HEK293T (cell line): ENCODE data around the gene ZFP30.

Experiments used
- CTCF ChIA-PET: fragments of 350-600 bp; formaldehyde crosslinking; extraction: SDS; loops from one replicate; lab custom pipeline; 2021; ENCODE audit warnings: antibody characterized with exemption, inconsistent platforms; lab: Yijun Ruan, JAX
- POLR2A ChIA-PET: fragments of 350-600 bp; formaldehyde crosslinking; extraction: SDS; loops from one replicate; lab custom pipeline; 2020; ENCODE audit warnings: antibody characterized with exemption, inconsistent platforms; lab: Yijun Ruan, JAX
- DNase-seq: peaks from one replicate; pipeline ENCODE4 v3.0.0; 2012; ENCODE audit warnings: mixed read lengths; ENCODE audit errors: extremely low spot score
- ARNT ChIP-seq: fragments of 450-650 bp; IDR thresholded peaks from 2 replicates; pipeline ENCODE4 v1.6.1; 2017; ENCODE audit warnings: mild to moderate bottlenecking
- BHLHE40 ChIP-seq: fragments of 450-650 bp; IDR thresholded peaks from 2 replicates; pipeline ENCODE4 v1.6.1; 2016; ENCODE audit warnings: mild to moderate bottlenecking, moderate library complexity, borderline replicate concordance
- CTBP1 ChIP-seq: fragments of 450-650 bp; IDR thresholded peaks from 2 replicates; pipeline ENCODE4 v1.6.1; 2016; ENCODE audit warnings: borderline replicate concordance
- ELF4 ChIP-seq: fragments of 450-650 bp; IDR thresholded peaks from 2 replicates; pipeline ENCODE4 v1.6.1; 2017; ENCODE audit warnings: antibody characterized with exemption
- FOXA1 ChIP-seq: fragments of 450-650 bp; IDR thresholded peaks from 2 replicates; pipeline ENCODE4 v1.6.1; 2016; ENCODE audit warnings: mild to moderate bottlenecking
- FOXK2 ChIP-seq: fragments of 450-650 bp; IDR thresholded peaks from 2 replicates; pipeline ENCODE4 v1.6.1; 2016; ENCODE audit warnings: mild to moderate bottlenecking
- FOXM1 ChIP-seq: fragments of 450-650 bp; IDR thresholded peaks from 2 replicates; pipeline ENCODE4 v1.6.1; 2017; ENCODE audit warnings: mild to moderate bottlenecking, borderline replicate concordance
- HDGF ChIP-seq: fragments of 450-650 bp; IDR thresholded peaks from 2 replicates; pipeline ENCODE4 v1.6.1; 2017; ENCODE audit warnings: antibody characterized with exemption, borderline replicate concordance
- L3MBTL2 ChIP-seq: fragments of 450-650 bp; conservative IDR thresholded peaks from 2 replicates; pipeline ENCODE4 v1.6.1; 2016; ENCODE audit warnings: mild to moderate bottlenecking
- LEF1 ChIP-seq: fragments of 450-650 bp; IDR thresholded peaks from 2 replicates; pipeline ENCODE4 v1.6.1; 2017; ENCODE audit warnings: mild to moderate bottlenecking, borderline replicate concordance
- NFRKB ChIP-seq: fragments of 450-650 bp; IDR thresholded peaks from 2 replicates; pipeline ENCODE4 v1.6.1; 2016; ENCODE audit warnings: mild to moderate bottlenecking, moderate library complexity
- PKNOX1 ChIP-seq: fragments of 450-650 bp; IDR thresholded peaks from 2 replicates; pipeline ENCODE4 v1.6.1; 2016
- SP1 ChIP-seq: fragments of 450-650 bp; IDR thresholded peaks from 2 replicates; pipeline ENCODE4 v1.6.1; 2017
- SUZ12 ChIP-seq: fragments of 450-650 bp; IDR thresholded peaks from 2 replicates; pipeline ENCODE4 v1.6.1; 2016; ENCODE audit warnings: mild to moderate bottlenecking
- TARDBP ChIP-seq: fragments of 450-650 bp; IDR thresholded peaks from 2 replicates; pipeline ENCODE4 v1.6.1; 2016
- ZNF384 ChIP-seq: fragments of 450-650 bp; IDR thresholded peaks from 2 replicates; pipeline ENCODE4 v1.6.1; 2016

ZFP30 gene

GRCh38 chr19:37594982-37595382, 60.3 kb downstream of the ZFP30 start:
- ChIA-PET POLR2A (interaction anchor here (0.6 to 2.5 kb wide), 18 partner anchors 9 to 517 kb away, joined by 3 to 15 read pairs (median 4); partner anchors contain the start of genes SIPA1L3, WDR87, ZFP30 and ZNF420), CTCF (interaction anchor here (0.6 kb wide), 1 partner anchor 119 kb away, joined by 3 read pairs; no protein-coding TSS in a partner anchor)
- no peak for DNase-seq
- no peak for TF ChIP-seq ZNF384
- no peak for TF ChIP-seq HDGF
- TF ChIP-seq FOXM1, result no peak
- TF ChIP-seq L3MBTL2, result peak; percentile 11
- TF ChIP-seq FOXA1, result no peak
- no peak for TF ChIP-seq FOXK2
- 0 out of 2 replicates have a peak, but pooled peaks have one; percentile 22 for TF ChIP-seq PKNOX1
- no peak for TF ChIP-seq NFRKB
- peak; percentile 89 for TF ChIP-seq TARDBP

GRCh38 chr19:37594304-37594981, 60.8 kb downstream of the ZFP30 start, which contains the start of the genes ZNF540 and ZNF571:
TSS of gene ZNF540 (plus strand) at chr19:37594876. CDS start at chr19:37598448, 3,572 bp downstream.
TSS of gene ZNF571 (minus strand) at chr19:37594792. CDS start at chr19:37586676, 8,116 bp downstream.
- peak; percentile 81 for DNase-seq
- ChIA-PET CTCF (interaction anchor here (0.6 kb wide), 1 partner anchor 120 kb away, joined by 3 read pairs; no protein-coding TSS in a partner anchor), POLR2A (interaction anchor here (0.6 to 2.5 kb wide), 18 partner anchors 9 to 517 kb away, joined by 3 to 15 read pairs (median 4); partner anchors contain the start of genes SIPA1L3, WDR87, ZFP30 and ZNF420)
- TF ChIP-seq L3MBTL2 (peak; percentile 65), LEF1 (no peak), BHLHE40 (no peak)

- ChIA-PET POLR2A (interaction anchor here (1.0 to 2.5 kb wide), 10 partner anchors 10 to 516 kb away, joined by 3 to 15 read pairs (median 7); partner anchors contain the start of genes SIPA1L3, WDR87, ZFP30 and ZNF420), CTCF (no interaction called here)
- no peak for TF ChIP-seq PKNOX1
- TF ChIP-seq SUZ12, result no peak
- no peak for DNase-seq
Measured at GRCh38 chr19:37593996-37594303, 61.3 kb downstream of the ZFP30 start.

GRCh38 chr19:37583340-37583739, 71.9 kb downstream of the ZFP30 start:
- no peak for DNase-seq
- no peak for TF ChIP-seq TARDBP
- TF ChIP-seq ZNF384, result no peak
- TF ChIP-seq BHLHE40, result no peak
- no peak for TF ChIP-seq CTBP1
- TF ChIP-seq HDGF, result no peak
- no peak for TF ChIP-seq LEF1
- no peak for TF ChIP-seq FOXA1
- no peak for TF ChIP-seq NFRKB
- TF ChIP-seq L3MBTL2, result no peak
- TF ChIP-seq PKNOX1, result no peak
- no peak for TF ChIP-seq ARNT
- TF ChIP-seq FOXM1, result no peak
- TF ChIP-seq SUZ12, result no peak
- TF ChIP-seq ELF4, result no peak
- no peak for TF ChIP-seq SP1
- no peak for TF ChIP-seq FOXK2
- POLR2A ChIA-PET, result no interaction called here
- CTCF ChIA-PET, result no interaction called here

GRCh38 chr19:37572203-37572602, 83.1 kb downstream of the ZFP30 start:
- ChIA-PET CTCF (no interaction called here), POLR2A (no interaction called here)
- TF ChIP-seq SP1 (no peak), FOXK2 (no peak), LEF1 (no peak)
- no peak for DNase-seq

GRCh38 chr19:37565370-37565669, 89.9 kb downstream of the ZFP30 start:
- ChIA-PET CTCF (no interaction called here), POLR2A (no interaction called here)

GRCh38 chr19:37564624-37565369, 90.5 kb downstream of the ZFP30 start:
- POLR2A ChIA-PET, result no interaction called here
- TF ChIP-seq CTBP1 (no peak), FOXM1 (no peak), PKNOX1 (no peak), LEF1 (no peak), NFRKB (no peak), ZNF384 (no peak), SP1 (no peak), FOXA1 (no peak)
- DNase-seq, result no peak
- CTCF ChIA-PET, result no interaction called here

More at GRCh38 chr19:37565370-37565669, 89.9 kb downstream of the ZFP30 start:
- DNase-seq, result no peak
- TF ChIP-seq ZNF384, result no peak
